HepG2 (cell line): ENCODE data around the gene CIAO3. TPM values are rescaled to one million over a fixed set of nuclear protein-coding genes. Genes with fewer than 3 reads are reported as not detected.

Experiments used
- DMAP1 ChIP-seq: IDR thresholded peaks from 2 replicates; pipeline ENCODE4 v1.6.1; 2016
- FOXO1 ChIP-seq: sonication (generic); formaldehyde crosslinking; IDR thresholded peaks from 2 replicates; pipeline ENCODE4 v1.4.0; 2020; ENCODE audit warnings: missing genetic modification reagents
- HIC2 ChIP-seq: sonication (generic); formaldehyde crosslinking; IDR thresholded peaks from 2 replicates; pipeline ENCODE4 v1.9.0; 2022; ENCODE audit warnings: low read depth, missing genetic modification reagents
- MED1 ChIP-seq: sonication (generic); formaldehyde crosslinking; IDR thresholded peaks from 2 replicates; pipeline ENCODE4 v1.4.0; 2020; ENCODE audit warnings: missing genetic modification reagents
- SOX6 ChIP-seq, 2 experiments: fragments of 450-650 bp in 1 of 2; sonication (generic) in 1 of 2; formaldehyde crosslinking in 1 of 2; IDR thresholded peaks; 2 replicates each; pipeline versions ENCODE4 v1.4.0 to v1.6.1; 2017 to 2020; ENCODE audit warnings: antibody characterized with exemption in 1 of 2, mild to moderate bottlenecking in 1 of 2, missing genetic modification reagents in 1 of 2
- TMF1 ChIP-seq: sonication (generic); formaldehyde crosslinking; IDR thresholded peaks from 2 replicates; pipeline ENCODE4 v1.8.1; 2022; ENCODE audit warnings: low read depth, missing genetic modification reagents
- ZBTB26 ChIP-seq: IDR thresholded peaks from 2 replicates; pipeline ENCODE4 v1.6.1; 2016; ENCODE audit warnings: missing compliant biosample characterization, missing genetic modification reagents, borderline replicate concordance
- ZFP36L1 ChIP-seq: sonication (generic); formaldehyde crosslinking; IDR thresholded peaks from 2 replicates; pipeline ENCODE4 v1.8.0; 2022; ENCODE audit warnings: mild to moderate bottlenecking, missing genetic modification reagents, moderate library complexity
- ZNF407 ChIP-seq: sonication (generic); formaldehyde crosslinking; IDR thresholded peaks from one replicate; pipeline ENCODE4 v1.5.1; 2020; ENCODE audit warnings: mild to moderate bottlenecking, missing genetic modification reagents; ENCODE audit errors: not compliant biosample characterization
- ZNF484 ChIP-seq: sonication (generic); formaldehyde crosslinking; IDR thresholded peaks from 2 replicates; pipeline ENCODE4 v1.5.1; 2020; ENCODE audit warnings: mild to moderate bottlenecking, low read depth, missing genetic modification reagents, borderline replicate concordance
- ZNF639 ChIP-seq: conservative IDR thresholded peaks from 2 replicates; pipeline ENCODE4 v1.6.1; 2018; ENCODE audit warnings: missing genetic modification reagents
- ZNF747 ChIP-seq: sonication (generic); formaldehyde crosslinking; IDR thresholded peaks from 2 replicates; pipeline ENCODE4 v1.8.1; 2023; ENCODE audit warnings: missing genetic modification reagents, mild to moderate bottlenecking, borderline replicate concordance
- ZNF816 ChIP-seq: sonication (generic); formaldehyde crosslinking; IDR thresholded peaks from 2 replicates; pipeline ENCODE4 v1.8.0; 2022; ENCODE audit warnings: missing genetic modification reagents, mild to moderate bottlenecking, borderline replicate concordance
- polyA plus RNA-seq, 8 experiments: library from polyadenylated mRNA; depleted of rRNA in 3 of 8; stranded (reverse) in 7 of 8; unstranded in 1 of 8; fragments of >200 nt; fragmentation: Illumina TruSeq in 4 of 8; extraction: Trizol in 4 of 8; gene quantifications; 2 replicates each; pipeline versions ENCODE4 v1.2.1 to v1.2.3, GENCODE V29; 2011 to 2016; ENCODE audit warnings: low read depth in 4 of 8, missing spikeins in 1 of 8, mixed read lengths in 1 of 8; ENCODE audit not compliant: insufficient read depth in 1 of 8
- total RNA-seq, 5 experiments: library from RNA; depleted of rRNA; stranded (reverse); fragments of >200 nt; fragmentation: Illumina TruSeq; extraction: Trizol; gene quantifications; 2 replicates each; pipeline ENCODE4 v1.2.3, GENCODE V29; 2016; ENCODE audit warnings: low read depth in 1 of 5
- TF ChIP-seq, protein P1 (sequence below): sonication (generic); formaldehyde crosslinking; IDR thresholded peaks from 2 replicates; pipeline ENCODE4 v1.4.0; 2020; ENCODE audit warnings: mild to moderate bottlenecking, missing genetic modification reagents

CIAO3 gene
- total and polyA plus RNA-seq, 2 of the 13 experiments (the other 11 are each of a cell fraction or from before 2014, with no cell fraction given), result 21.7 to 25.0 TPM

- TF ChIP-seq ZNF407 (CRISPR knock-in tag) (peak; percentile 3), TMF1 (peak; percentile 57; the same call in 1 of the 2 replicates), MED1 (CRISPR knock-in tag) (peak; percentile 70), SOX6 (IDR thresholded peaks at IDR 0.05) (no peak), SOX6 (CRISPR knock-in tag; IDR thresholded peaks at IDR 0.05) (0 out of 2 replicates have a peak, but pooled peaks have one; percentile 19), DMAP1 (no peak; the same call in 1 of the 2 replicates), ZNF816 (CRISPR knock-in tag) (peak; percentile 76; the same call in 1 of the 2 replicates), ZBTB26 (CRISPR knock-in tag) (no peak), ZNF639 (peak; percentile 74), HIC2 (CRISPR knock-in tag) (peak; percentile 48; the same call in 1 of the 2 replicates), ZFP36L1 (CRISPR knock-in tag) (no peak), ZNF484 (CRISPR knock-in tag) (no peak), ZNF747 (CRISPR knock-in tag) (peak; percentile 76; the same call in 1 of the 2 replicates), FOXO1 (CRISPR knock-in tag) (no peak)
- TF ChIP-seq, protein P1, sequence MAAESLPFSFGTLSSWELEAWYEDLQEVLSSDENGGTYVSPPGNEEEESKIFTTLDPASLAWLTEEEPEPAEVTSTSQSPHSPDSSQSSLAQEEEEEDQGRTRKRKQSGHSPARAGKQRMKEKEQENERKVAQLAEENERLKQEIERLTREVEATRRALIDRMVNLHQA (CRISPR knock-in tag), result no peak
These were observed 19.6 kb downstream of the CIAO3 start, which contains the start of gene ANTKMT (continued) for GRCh38 chr16:720990-721764.
